Vagina (tissue), 2 donors: ENCODE results near the gene MAML3. TPM values are rescaled to one million over a fixed set of nuclear protein-coding genes. Genes with fewer than 3 reads are reported as not detected.

Source experiments
- DNase-seq, 2 donors: peaks; one replicate each; pipeline ENCODE4 v3.0.0-alpha.2; 2017; ENCODE audit errors: extremely low spot score in 2 of 2
- H3K27ac ChIP-seq: fragments of 200-600 bp; sonication (generic); one replicate; pipeline ENCODE4 v1.5.1; 2019
- H3K27me3 ChIP-seq: fragments of 200-600 bp; sonication (generic); one replicate; pipeline ENCODE4 v1.5.1; 2019
- H3K36me3 ChIP-seq, 2 donors: fragments of 200-600 bp; sonication (generic); one replicate each; pipeline ENCODE4 v1.5.1; 2017 to 2019
- H3K4me1 ChIP-seq: fragments of 200-600 bp; sonication (generic); one replicate; pipeline ENCODE4 v1.5.1; 2019
- H3K4me3 ChIP-seq, 2 donors: fragments of 200-600 bp; sonication (generic); 1 replicate in 1 of 2; 2 replicates in 1 of 2; pipeline ENCODE4 v1.5.1; 2016 to 2019
- H3K9me3 ChIP-seq: fragments of 200-600 bp; sonication (generic); one replicate; pipeline ENCODE4 v1.5.1; 2019
- CTCF ChIP-seq, 3 experiments: fragments of 450-650 bp in 2 of 3; fragments of 200-600 bp in 1 of 3; sonication (generic) in 1 of 3; IDR thresholded peaks; one replicate each; pipeline ENCODE4 v1.5.1; 2017 to 2019; ENCODE audit warnings: antibody characterized with exemption in 3 of 3, mild to moderate bottlenecking in 2 of 3, moderate library complexity in 2 of 3
- POLR2A ChIP-seq, 2 donors: fragments of 450-650 bp; IDR thresholded peaks; one replicate each; pipeline ENCODE4 v1.6.1; 2017; ENCODE audit warnings: antibody characterized with exemption in 2 of 2, mild to moderate bottlenecking in 2 of 2, moderate library complexity in 2 of 2
- POLR2AphosphoS5 ChIP-seq, 2 donors: sonication (generic); formaldehyde crosslinking; IDR thresholded peaks; one replicate each; pipeline ENCODE4 v1.9.0; 2017; ENCODE audit warnings: antibody characterized with exemption in 2 of 2, mild to moderate bottlenecking in 2 of 2, low read depth in 1 of 2; ENCODE audit not compliant: insufficient read depth in 1 of 2
- intact Hi-C: fragments of 100-400 bp; cut with DNase I; formaldehyde crosslinking; loops from one replicate; pipeline ENCODE4 v1.15.1; 2023
- total RNA-seq: library from RNA; depleted of rRNA; stranded (reverse); fragments of >200 nt; gene quantifications from one replicate; pipeline ENCODE4 v1.2.3, GENCODE V29; 2016

Gene MAML3
- total RNA-seq, 1 donor from 2014 or later: 16.2 TPM

- intact Hi-C loops: no loop called here
- TF ChIP-seq POLR2AphosphoS5 (IDR thresholded peaks at IDR 0.05; ENCODE audit: insufficient read depth in 1 of 2, low read depth in 1 of 2): no peak
- no peak for TF ChIP-seq CTCF (IDR thresholded peaks at IDR 0.05)
- TF ChIP-seq POLR2A (IDR thresholded peaks at IDR 0.05): no peak
- Histone ChIP-seq H3K27me3 (no peaks in the 10 kb centered on the region), H3K36me3 (no peaks in the 10 kb centered on the region), H3K4me1 (peaks cover 20% of the 10 kb centered on the region), H3K4me3 (no peak overlapping the region), H3K9me3 (no peaks in the 10 kb centered on the region), H3K27ac (no peak overlapping the region)
- no peak for DNase-seq
These were observed 356.7 kb downstream of the MAML3 start for GRCh38 chr4:139797287-139797686.

GRCh38 chr4:139795527-139796314 is 358.3 kb downstream of the MAML3 start:
- Histone ChIP-seq H3K27me3 (no peaks in the 10 kb centered on the region), H3K9me3 (no peaks in the 10 kb centered on the region), H3K27ac (no peak overlapping the region), H3K36me3 (no peaks in the 10 kb centered on the region), H3K4me1 (peaks cover 25% of the 10 kb centered on the region), H3K4me3 (no peak overlapping the region)
- no peak for TF ChIP-seq POLR2A (IDR thresholded peaks at IDR 0.05)
- TF ChIP-seq CTCF (IDR thresholded peaks at IDR 0.05): no peak
- TF ChIP-seq POLR2AphosphoS5 (IDR thresholded peaks at IDR 0.05; ENCODE audit: insufficient read depth in 1 of 2, low read depth in 1 of 2): no peak
- intact Hi-C loops: no loop called here
- no peak for DNase-seq

- intact Hi-C loops: loop anchor here (5.0 kb wide), 1 partner anchor 1688 kb away; no protein-coding TSS in a partner anchor
- Histone ChIP-seq H3K36me3 (no peaks in the 10 kb centered on the region), H3K27me3 (no peaks in the 10 kb centered on the region), H3K4me1 (peaks cover 25% of the 10 kb centered on the region), H3K27ac (no peak overlapping the region), H3K9me3 (no peaks in the 10 kb centered on the region), H3K4me3 (no peak overlapping the region)
- DNase-seq: no peak
- no peak for TF ChIP-seq CTCF (IDR thresholded peaks at IDR 0.05)
- TF ChIP-seq POLR2AphosphoS5 (IDR thresholded peaks at IDR 0.05; ENCODE audit: insufficient read depth in 1 of 2, low read depth in 1 of 2): no peak
- TF ChIP-seq POLR2A (IDR thresholded peaks at IDR 0.05): no peak
These were observed 359.6 kb downstream of the MAML3 start for GRCh38 chr4:139794158-139794954.

- Histone ChIP-seq H3K9me3 (no peaks in the 10 kb centered on the region), H3K4me3 (no peak overlapping the region), H3K27ac (no peak overlapping the region), H3K36me3 (no peaks in the 10 kb centered on the region), H3K27me3 (no peaks in the 10 kb centered on the region), H3K4me1 (peaks cover 25% of the 10 kb centered on the region)
- TF ChIP-seq CTCF (IDR thresholded peaks at IDR 0.05) (no peak), POLR2AphosphoS5 (IDR thresholded peaks at IDR 0.05; ENCODE audit: insufficient read depth in 1 of 2, low read depth in 1 of 2) (no peak), POLR2A (IDR thresholded peaks at IDR 0.05) (no peak)
- intact Hi-C loops: loop anchor here (5.0 kb wide), 1 partner anchor 1691 kb away; no protein-coding TSS in a partner anchor
- DNase-seq: no peak
These were observed 362.3 kb downstream of the MAML3 start for GRCh38 chr4:139791681-139792080.
